Left renal cortex interstitium (tissue), 4 donors: ENCODE measurements around the gene MBNL2. TPM values are rescaled to one million over a fixed set of nuclear protein-coding genes. Genes with fewer than 3 reads are reported as not detected.

Experiments used
- DNase-seq, 4 donors: peaks; one replicate each; pipeline ENCODE4 v3.0.0-alpha.2; 2013; ENCODE audit warnings: low read depth in 4 of 4, low spot score in 2 of 4, missing footprints in 1 of 4
- polyA plus RNA-seq, 4 donors: library from polyadenylated mRNA; unstranded; fragments of 120-200 nt; gene quantifications; one replicate each; pipeline ENCODE4 v1.2.1, GENCODE V29; 2013; ENCODE audit not compliant: insufficient read length in 4 of 4

Gene MBNL2
- polyA plus RNA-seq, 4 donors = 59.5 to 68.6 (median 62.5) TPM

- no peak for DNase-seq
Observed at GRCh38 chr13:97289514-97290298, 67.6 kb downstream of the MBNL2 start.

GRCh38 chr13:97295283-97296182 is 73.4 kb downstream of the MBNL2 start:
- no peak for DNase-seq

- DNase-seq = no peak
Observed at GRCh38 chr13:97296740-97297139, 74.6 kb downstream of the MBNL2 start.

GRCh38 chr13:97298816-97299215 is 76.7 kb downstream of the MBNL2 start:
- DNase-seq = no peak

- DNase-seq = no peak
Observed at GRCh38 chr13:97300871-97301270, 78.7 kb downstream of the MBNL2 start.

GRCh38 chr13:97301382-97302095 is 79.4 kb downstream of the MBNL2 start:
- DNase-seq = no peak

GRCh38 chr13:97302611-97303010 is 80.5 kb downstream of the MBNL2 start:
- no peak for DNase-seq

- no peak for DNase-seq
Observed at GRCh38 chr13:97306106-97306505, 84.0 kb downstream of the MBNL2 start.

GRCh38 chr13:97306645-97307044 is 84.5 kb downstream of the MBNL2 start:
- DNase-seq = no peak

GRCh38 chr13:97307118-97307881 is 85.2 kb downstream of the MBNL2 start:
- DNase-seq = no peak

GRCh38 chr13:97307882-97308624 is 85.9 kb downstream of the MBNL2 start:
- DNase-seq = no peak

- no peak for DNase-seq
Observed at GRCh38 chr13:97308735-97309429, 86.7 kb downstream of the MBNL2 start.

GRCh38 chr13:97310809-97311436 is 88.8 kb downstream of the MBNL2 start:
- no peak for DNase-seq

- no peak for DNase-seq
Observed at GRCh38 chr13:97311956-97312355, 89.8 kb downstream of the MBNL2 start.

GRCh38 chr13:97313551-97314260 is 91.6 kb downstream of the MBNL2 start:
- DNase-seq = no peak

- no peak for DNase-seq
Observed at GRCh38 chr13:97316390-97316789, 94.3 kb downstream of the MBNL2 start.

GRCh38 chr13:97317933-97318332 is 95.8 kb downstream of the MBNL2 start:
- DNase-seq = no peak

GRCh38 chr13:97318532-97318931 is 96.4 kb downstream of the MBNL2 start:
- peak in 1 of 4 donors; percentile 40 for DNase-seq
